B cell (primary cell): ENCODE measurements around the gene GAB4.

ENCODE experiments used
- CTCF ChIP-seq: fragments of 200-600 bp; IDR thresholded peaks from one replicate; pipeline ENCODE4 v1.8.0; 2022; ENCODE audit warnings: antibody characterized with exemption, mild to moderate bottlenecking
- EZH2 ChIP-seq: IDR thresholded peaks from 2 replicates; pipeline ENCODE4 v1.6.1; 2012; ENCODE audit warnings: borderline replicate concordance, low read depth, mild to moderate bottlenecking, moderate library complexity, low read length; ENCODE audit not compliant: insufficient read depth, poor library complexity, severe bottlenecking

- TF ChIP-seq CTCF = no peak
- no peak for TF ChIP-seq EZH2
Measured at GRCh38 chr22:16936625-16937024, 71.4 kb downstream of the GAB4 start.
